Heart right ventricle (tissue), 16 donors: ENCODE results near the gene ZCCHC17. TPM values are rescaled to one million over a fixed set of nuclear protein-coding genes. Genes with fewer than 3 reads are reported as not detected.

Experiments
- ATAC-seq, 8 donors: fragments of 200-7000 bp; cut with Tn5 transposase; one replicate each; pipeline ENCODE4 v1.9.1; 2020; ENCODE audit warnings: mild to moderate bottlenecking in 8 of 8, moderate library complexity in 8 of 8, moderate number of reproducible peaks in 1 of 8
- DNase-seq, 2 donors: peaks; one replicate each; pipeline ENCODE4 v3.0.0-alpha.2; 2020
- H3K27ac ChIP-seq, 10 donors: fragments of 200-600 bp; sonication (generic) in 2 of 10; one replicate each; pipeline versions ENCODE4 v1.5.0 to v1.8.0; 2020 to 2022; ENCODE audit warnings: mild to moderate bottlenecking in 3 of 10
- H3K27me3 ChIP-seq, 7 donors: fragments of 200-600 bp; one replicate each; pipeline ENCODE4 v1.8.0; 2021 to 2022; ENCODE audit warnings: mild to moderate bottlenecking in 2 of 7
- H3K36me3 ChIP-seq, 9 donors: fragments of 200-600 bp; sonication (generic) in 1 of 9; one replicate each; pipeline versions ENCODE4 v1.5.0 to v1.8.0; 2020 to 2022; ENCODE audit warnings: mild to moderate bottlenecking in 2 of 9
- H3K4me1 ChIP-seq, 9 donors: fragments of 200-600 bp; sonication (generic) in 1 of 9; one replicate each; pipeline versions ENCODE4 v1.5.0 to v1.8.0; 2020 to 2022; ENCODE audit warnings: mild to moderate bottlenecking in 4 of 9
- H3K4me3 ChIP-seq, 10 donors: fragments of 200-600 bp; sonication (generic) in 2 of 10; one replicate each; pipeline versions ENCODE4 v1.5.0 to v1.8.0; 2020 to 2022; ENCODE audit warnings: mild to moderate bottlenecking in 7 of 10, moderate library complexity in 2 of 10
- H3K9me3 ChIP-seq, 11 donors: fragments of 200-600 bp in 10 of 11; sonication (generic) in 2 of 11; one replicate each; pipeline versions ENCODE4 v1.5.0 to v1.8.0; 2013 to 2022; ENCODE audit warnings: mild to moderate bottlenecking in 2 of 11, control low read depth in 1 of 11, moderate library complexity in 1 of 11
- WGBS, 2 donors: extraction: QIAGEN DNeasy Blood & Tissue Kit; methylation state at CpG; one replicate each; pipeline ENCODE4 v1.1.7; 2013; ENCODE audit warnings: inconsistent platforms in 1 of 2; 5-methylcytosine and 5-hydroxymethylcytosine counted together
- intact Hi-C, 10 donors: fragments of 100-400 bp; cut with DNase I; formaldehyde crosslinking; loops; one replicate each; pipeline versions ENCODE4 v1.11.1 to v1.14.2; 2022
- polyA plus RNA-seq, 2 donors: library from polyadenylated mRNA; stranded (reverse); fragments of 200-250 nt; gene quantifications; one replicate each; pipeline ENCODE4 v1.2.3, GENCODE V29; 2013
- total RNA-seq, 10 donors: library from RNA; stranded (reverse); fragmentation: NEBNext Ultra II Directional in 3 of 10; extraction: Animal tissue kit (Norgen Biotek cat#: 25700) in 3 of 10; gene quantifications; one replicate each; pipeline versions ENCODE4 v1.2.1 to v1.2.4, GENCODE V29; 2021 to 2023
- TF ChIP-seq, protein P1 (sequence below), 9 donors: fragments of 200-600 bp; sonication (generic) in 2 of 9; IDR thresholded peaks; one replicate each; pipeline versions ENCODE4 v1.5.0 to v1.8.0; 2021 to 2022; ENCODE audit warnings: antibody characterized with exemption in 9 of 9, mild to moderate bottlenecking in 5 of 9, moderate library complexity in 1 of 9
- donor health status: Arrhythmogenic right ventricular cardiomyopathy.
- donor health status: ischemic (EF 13 %, LVEDD 7.1; RV severe dilation, severe dysfunction).
- donor health status: healthy with polysubstance abuse.
- donor health status: DM: no; HTN: yes; CAD: no.
- donor health status: DM: no; HTN: no; CAD: no.
- donor health status: ischemic (EF 25% LVEDD 6.9; RV normal size, moderate dysfunction).
- donor health status: ischemic (EF 25% LVEDD 5.7; RV mildly dilated, moderate dysfunction).
- donor health status: healthy.
- donor health status: DM: yes; HTN: yes; CAD: no.
- donor health status: Ischemic cardiomyopathy.
- donor health status: ischemic (EF 35%, LVEDD 5.7; RV mildly dilated, moderate dysfunction).
- donor health status: nonischemic (EF 11% LVEDD 7.7; RV severe dilation, severe dysfunction).
- donor health status: DM: yes; HTN: yes; CAD: no.
- donor health status: PGD.
- donor health status: ischemic (EF 29% LVEDD 5.4; RV normal size, mild dysfunction).
- donor health status: nonischemic (EF 23%, LVEDD 6.1; RV moderate dilation, normal function).

Gene ZCCHC17
- total and polyA plus RNA-seq, 12 donors = 10.0 to 26.6 (median 14.2) TPM

DNA sequence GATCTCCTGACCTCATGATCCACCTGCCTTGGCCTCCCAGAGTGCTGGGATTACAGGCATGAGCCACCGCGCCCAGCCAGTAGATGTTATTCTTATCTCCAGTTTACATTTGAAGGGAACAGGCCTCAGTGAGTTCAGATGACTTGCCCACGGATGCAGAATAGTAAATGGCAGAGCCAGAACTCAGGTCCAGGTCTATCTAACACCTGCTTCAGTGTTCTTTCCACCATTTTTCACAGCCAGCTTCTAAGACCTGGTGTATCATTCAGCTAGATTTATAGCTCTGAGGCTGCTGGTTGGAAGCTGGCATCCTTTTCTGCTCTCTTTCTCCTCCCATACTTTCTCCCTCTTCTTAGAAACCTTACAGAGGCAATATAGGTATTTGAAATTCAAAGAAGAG lies 65.2 kb downstream of the ZCCHC17 start:
- H3K4me1 ChIP-seq = peaks cover 0 to 27% (median 0%) of the 10 kb centered on the region in 9 donors
- peak overlapping the region in 3 of 10 donors; percentile 2 to 58 (median 18) for H3K27ac ChIP-seq
- TF ChIP-seq, protein P1, sequence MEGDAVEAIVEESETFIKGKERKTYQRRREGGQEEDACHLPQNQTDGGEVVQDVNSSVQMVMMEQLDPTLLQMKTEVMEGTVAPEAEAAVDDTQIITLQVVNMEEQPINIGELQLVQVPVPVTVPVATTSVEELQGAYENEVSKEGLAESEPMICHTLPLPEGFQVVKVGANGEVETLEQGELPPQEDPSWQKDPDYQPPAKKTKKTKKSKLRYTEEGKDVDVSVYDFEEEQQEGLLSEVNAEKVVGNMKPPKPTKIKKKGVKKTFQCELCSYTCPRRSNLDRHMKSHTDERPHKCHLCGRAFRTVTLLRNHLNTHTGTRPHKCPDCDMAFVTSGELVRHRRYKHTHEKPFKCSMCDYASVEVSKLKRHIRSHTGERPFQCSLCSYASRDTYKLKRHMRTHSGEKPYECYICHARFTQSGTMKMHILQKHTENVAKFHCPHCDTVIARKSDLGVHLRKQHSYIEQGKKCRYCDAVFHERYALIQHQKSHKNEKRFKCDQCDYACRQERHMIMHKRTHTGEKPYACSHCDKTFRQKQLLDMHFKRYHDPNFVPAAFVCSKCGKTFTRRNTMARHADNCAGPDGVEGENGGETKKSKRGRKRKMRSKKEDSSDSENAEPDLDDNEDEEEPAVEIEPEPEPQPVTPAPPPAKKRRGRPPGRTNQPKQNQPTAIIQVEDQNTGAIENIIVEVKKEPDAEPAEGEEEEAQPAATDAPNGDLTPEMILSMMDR (IDR thresholded peaks at IDR 0.05) = no peak
- H3K36me3 ChIP-seq = peaks cover 0 to 97% (median 31%) of the 10 kb centered on the region in 9 donors
- no peak for DNase-seq
- ATAC-seq = peak in 3 of 8 donors; percentile 1 to 9 (median 4)
- WGBS, 2 donors = 82 to 86% methylated on average over 3 of the region's 3 CpGs
- H3K27me3 ChIP-seq = no peaks in the 10 kb centered on the region
- intact Hi-C loops = no loop called here
- no peak overlapping the region for H3K4me3 ChIP-seq
- no peaks in the 10 kb centered on the region for H3K9me3 ChIP-seq

DNA sequence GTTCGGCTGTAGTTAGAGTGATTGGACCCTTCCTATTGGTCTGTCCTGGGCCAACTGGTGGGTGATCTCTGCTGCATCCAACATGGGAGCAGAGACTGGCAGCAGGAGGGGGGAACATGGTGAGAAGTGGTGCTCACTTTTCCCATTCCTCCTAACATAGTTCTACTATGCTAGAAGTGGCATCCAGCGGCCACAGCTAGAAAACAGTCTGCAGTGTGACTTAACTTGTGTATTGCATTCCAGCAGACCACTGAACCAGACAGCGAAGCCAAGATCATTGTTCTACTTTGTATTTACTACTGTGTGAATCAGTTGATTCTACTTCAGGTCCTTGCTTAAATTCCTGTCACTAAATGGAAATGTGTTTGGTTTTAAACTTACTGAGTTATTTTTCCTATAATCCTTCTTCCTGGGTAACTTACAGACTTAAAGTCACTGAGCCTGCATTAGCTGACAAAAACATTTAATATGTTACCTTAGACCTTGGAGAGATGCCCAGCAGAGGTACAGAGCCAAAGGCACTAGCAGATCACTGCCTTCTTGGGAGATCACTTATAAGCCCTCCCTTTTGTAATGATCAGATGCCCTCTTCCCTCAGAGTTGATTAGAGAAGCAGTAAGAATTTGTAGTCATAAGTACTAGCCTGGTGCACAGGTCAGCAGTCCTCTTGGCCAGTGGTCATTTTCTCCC lies 67.9 kb downstream of the ZCCHC17 start:
- H3K27me3 ChIP-seq = no peaks in the 10 kb centered on the region
- no peak overlapping the region for H3K4me3 ChIP-seq
- intact Hi-C loops = no loop called here
- peaks cover 0 to 44% (median 6%) of the 10 kb centered on the region in 9 donors for H3K4me1 ChIP-seq
- ATAC-seq = no peak
- no peaks in the 10 kb centered on the region for H3K9me3 ChIP-seq
- TF ChIP-seq, protein P1 (IDR thresholded peaks at IDR 0.05) = no peak
- peaks cover 0 to 85% (median 42%) of the 10 kb centered on the region in 9 donors for H3K36me3 ChIP-seq
- DNase-seq = no peak
- WGBS, 2 donors = 82 to 91% methylated on average over 3 of the region's 3 CpGs
- peak overlapping the region in 6 of 10 donors; percentile 14 to 47 (median 30) for H3K27ac ChIP-seq

- H3K27ac ChIP-seq = peak overlapping the region in 7 of 10 donors; percentile 84 to 99 (median 93)
- intact Hi-C loops = no loop called here
- ATAC-seq = no peak
- peaks cover 0 to 44% (median 6%) of the 10 kb centered on the region in 9 donors for H3K4me1 ChIP-seq
- DNase-seq = no peak
- 46 to 51% methylated on average over 2 of the region's 2 CpGs for WGBS, 2 donors
- TF ChIP-seq, protein P1 (IDR thresholded peaks at IDR 0.05) = no peak
- peaks cover 0 to 76% (median 40%) of the 10 kb centered on the region in 9 donors for H3K36me3 ChIP-seq
- H3K9me3 ChIP-seq = no peaks in the 10 kb centered on the region
- no peaks in the 10 kb centered on the region for H3K27me3 ChIP-seq
- peak overlapping the region in 2 of 10 donors; percentile 24 to 57 for H3K4me3 ChIP-seq
Observed at GRCh38 chr1:31366796-31367195, 70.0 kb downstream of the ZCCHC17 start.

DNA sequence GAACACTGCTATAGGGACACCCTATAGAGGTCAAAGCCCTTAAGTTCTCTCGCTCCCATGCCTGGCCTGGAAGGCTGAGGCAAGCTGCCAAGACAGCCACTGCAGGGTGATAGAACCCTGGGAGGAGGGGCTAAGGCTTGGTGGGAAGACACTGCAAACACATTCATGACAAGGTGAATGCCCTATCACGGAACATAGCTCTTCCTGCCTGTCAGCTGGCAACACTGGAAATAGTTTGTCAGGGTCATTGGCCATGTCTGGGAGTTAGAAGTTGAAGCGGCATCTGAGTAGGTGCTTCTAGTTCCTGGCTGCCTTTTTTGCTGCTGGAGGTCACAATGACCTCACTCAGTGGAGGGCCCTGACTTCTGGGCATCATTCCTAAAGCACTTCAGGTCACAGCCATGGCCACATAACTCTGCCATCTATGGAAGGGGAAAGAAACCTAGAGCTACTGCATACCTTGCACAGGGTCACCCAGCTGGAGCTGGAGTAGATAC lies 71.8 kb downstream of the ZCCHC17 start:
- peak; percentile 17 to 72 (median 54) for ATAC-seq
- intact Hi-C loops = no loop called here
- Histone ChIP-seq H3K4me3 (peak overlapping the region in 7 of 10 donors; percentile 5 to 75 (median 61)), H3K4me1 (peaks cover 0 to 54% (median 24%) of the 10 kb centered on the region in 9 donors), H3K36me3 (peaks cover 0 to 65% (median 38%) of the 10 kb centered on the region in 9 donors), H3K27ac (peak overlapping the region; percentile 81 to 99 (median 92)), H3K27me3 (peaks cover 0 to 9% (median 0%) of the 10 kb centered on the region in 7 donors), H3K9me3 (no peaks in the 10 kb centered on the region)
- peak; percentile 39 to 73 for DNase-seq
- TF ChIP-seq, protein P1 (IDR thresholded peaks at IDR 0.05) = no peak
- 51 to 57% methylated on average over 3 of the region's 3 CpGs for WGBS, 2 donors
